H1 (cell line): ENCODE measurements around the gene DHH. TPM values are rescaled to one million over a fixed set of nuclear protein-coding genes. Genes with fewer than 3 reads are reported as not detected.

Experiments
- CTCF ChIA-PET: fragments of 300-600 bp; sonication (Branson Sonifier 250); formaldehyde crosslinking; loops from one replicate; lab custom pipeline; 2021; ENCODE audit not compliant: partially characterized antibody; lab: Charles Lee
- POLR2A ChIA-PET: fragments of 300-600 bp; sonication (Branson Sonifier 250); formaldehyde crosslinking; loops from one replicate; lab custom pipeline; 2021; ENCODE audit warnings: inconsistent platforms; ENCODE audit not compliant: partially characterized antibody; lab: Charles Lee
- DNase-seq, 2 experiments: peaks; one replicate each; pipeline versions ENCODE4 v3.0.0 to v3.0.0-alpha.2; 2010 to 2022; ENCODE audit warnings: low spot score in 2 of 2, low read depth in 1 of 2, mixed read lengths in 1 of 2
- FAIRE-seq: peaks from 2 replicates; lab custom pipeline; 2011; peaks lifted over from hg19 to GRCh38; lab: Jason Lieb, UNC
- H2AFZ ChIP-seq: 2 replicates; pipeline ENCODE4 v1.8.1; 2012; ENCODE audit warnings: low read length, inconsistent platforms
- H2AK5ac ChIP-seq: 2 replicates; pipeline ENCODE4 v1.6.1; 2013; ENCODE audit warnings: low read depth, low read length
- H2BK120ac ChIP-seq: replicated peaks from 2 replicates; pipeline ENCODE3; 2013; ENCODE audit warnings: low read depth, low read length, inconsistent platforms
- H2BK12ac ChIP-seq: 2 replicates; pipeline ENCODE4 v1.6.1; 2013; ENCODE audit warnings: low read depth, low read length
- H2BK15ac ChIP-seq: 2 replicates; pipeline ENCODE4 v1.6.1; 2013; ENCODE audit warnings: low read length
- H2BK20ac ChIP-seq: 2 replicates; pipeline ENCODE4 v1.6.1; 2013; ENCODE audit warnings: low read length
- H2BK5ac ChIP-seq: 2 replicates; pipeline ENCODE4 v1.6.1; 2013; ENCODE audit warnings: low read depth, low read length
- H3K14ac ChIP-seq: 2 replicates; pipeline ENCODE4 v1.6.1; 2013; ENCODE audit warnings: inconsistent platforms; ENCODE audit not compliant: insufficient read length
- H3K18ac ChIP-seq: 2 replicates; pipeline ENCODE4 v1.6.1; 2013; ENCODE audit warnings: low read length; ENCODE audit errors: extremely low read depth
- H3K23ac ChIP-seq: 2 replicates; pipeline ENCODE4 v1.6.1; 2013; ENCODE audit warnings: inconsistent platforms; ENCODE audit not compliant: insufficient read length
- H3K23me2 ChIP-seq: 2 replicates; pipeline ENCODE4 v1.6.1; 2013; ENCODE audit warnings: low read depth, low read length
- H3K27ac ChIP-seq: 2 replicates; pipeline ENCODE4 v1.6.1; 2011; ENCODE audit warnings: low read depth, low read length, inconsistent platforms
- H3K27me3 ChIP-seq, 4 experiments: replicated peaks in 1 of 4; 1 replicate in 1 of 4; 2 replicates in 3 of 4; pipeline versions ENCODE4 v1.6.1 to v1.8.1; 2011 to 2013; ENCODE audit warnings: low read length in 3 of 4, mild to moderate bottlenecking in 3 of 4, inconsistent platforms in 2 of 4, mixed read lengths in 2 of 4, moderate library complexity in 1 of 4; ENCODE audit not compliant: control insufficient read depth in 3 of 4, insufficient read depth in 3 of 4; ENCODE audit errors: extremely low read depth in 1 of 4
- H3K36me3 ChIP-seq, 4 experiments: 2 replicates each; pipeline versions ENCODE4 v1.6.1 to v1.8.1; 2011 to 2013; ENCODE audit warnings: mild to moderate bottlenecking in 4 of 4, low read length in 3 of 4, moderate library complexity in 2 of 4, control low read depth in 1 of 4, inconsistent platforms in 1 of 4; ENCODE audit not compliant: insufficient read depth in 4 of 4, control insufficient read depth in 2 of 4
- H3K4ac ChIP-seq: replicated peaks from 2 replicates; pipeline ENCODE3; 2013; ENCODE audit warnings: low read length, low read depth, mixed read lengths, inconsistent platforms; ENCODE audit not compliant: insufficient read length
- H3K4me1 ChIP-seq, 4 experiments: replicated peaks in 1 of 4; 1 replicate in 1 of 4; 2 replicates in 3 of 4; pipeline versions ENCODE4 v1.6.1 to v1.8.1; 2011 to 2013; ENCODE audit warnings: low read length in 3 of 4, inconsistent platforms in 2 of 4, mixed read lengths in 1 of 4; ENCODE audit not compliant: insufficient read depth in 4 of 4, control insufficient read depth in 3 of 4
- H3K4me2 ChIP-seq, 2 experiments: 2 replicates each; pipeline versions ENCODE4 v1.6.1 to v1.8.1; 2011 to 2013; ENCODE audit warnings: low read depth in 2 of 2, low read length in 2 of 2, control low read depth in 1 of 2, inconsistent platforms in 1 of 2, mild to moderate bottlenecking in 1 of 2; ENCODE audit not compliant: insufficient read depth in 1 of 2
- H3K4me3 ChIP-seq, 4 experiments: fragments of 200-600, 300-600 bp in 1 of 4; sonication (generic), shearing (Covaris generic), sonication (Bioruptor Twin) in 1 of 4; 2 replicates each; pipeline versions ENCODE4 v1.5.1 to v1.8.1; 2011 to 2016; ENCODE audit warnings: low read length in 4 of 4, low read depth in 3 of 4, control low read depth in 2 of 4, inconsistent platforms in 2 of 4, mild to moderate bottlenecking in 2 of 4, mixed read lengths in 1 of 4, moderate library complexity in 1 of 4; ENCODE audit not compliant: insufficient read depth in 2 of 4; ENCODE audit errors: extremely low read depth in 1 of 4
- H3K56ac ChIP-seq: replicated peaks from 2 replicates; pipeline ENCODE3; 2013; ENCODE audit warnings: low read depth, mild to moderate bottlenecking, mixed read lengths, low read length, inconsistent platforms; ENCODE audit not compliant: insufficient read length
- H3K79me1 ChIP-seq: 2 replicates; pipeline ENCODE4 v1.6.1; 2013; ENCODE audit warnings: low read depth, low read length, control low read depth
- H3K79me2 ChIP-seq, 2 experiments: 2 replicates each; pipeline versions ENCODE4 v1.6.1 to v1.8.1; 2012 to 2013; ENCODE audit warnings: low read length in 2 of 2, mild to moderate bottlenecking in 2 of 2, inconsistent platforms in 1 of 2; ENCODE audit not compliant: insufficient read depth in 2 of 2, control insufficient read depth in 1 of 2
- H3K9ac ChIP-seq, 4 experiments: replicated peaks in 1 of 4; 1 replicate in 1 of 4; 2 replicates in 3 of 4; pipeline versions ENCODE4 v1.6.1 to v1.8.1; 2011 to 2013; ENCODE audit warnings: low read depth in 3 of 4, low read length in 3 of 4, control low read depth in 2 of 4, mild to moderate bottlenecking in 2 of 4, moderate library complexity in 2 of 4, inconsistent platforms in 1 of 4; ENCODE audit errors: extremely low read depth in 1 of 4
- H3K9me3 ChIP-seq, 2 experiments: 2 replicates each; pipeline versions ENCODE4 v1.6.1 to v1.8.1; 2012 to 2013; ENCODE audit warnings: mild to moderate bottlenecking in 2 of 2, moderate library complexity in 2 of 2, control low read depth in 1 of 2, inconsistent platforms in 1 of 2, low read depth in 1 of 2, low read length in 1 of 2, mixed read lengths in 1 of 2; ENCODE audit not compliant: insufficient read depth in 2 of 2
- H4K20me1 ChIP-seq, 2 experiments: replicated peaks in 1 of 2; 2 replicates each; pipeline versions ENCODE3 to v1.8.1; 2011 to 2013; ENCODE audit warnings: inconsistent platforms in 2 of 2, low read length in 2 of 2, mild to moderate bottlenecking in 1 of 2; ENCODE audit not compliant: insufficient read depth in 2 of 2, control insufficient read depth in 1 of 2
- H4K5ac ChIP-seq: 2 replicates; pipeline ENCODE4 v1.6.1; 2013; ENCODE audit warnings: low read length, low read depth, mixed read lengths, inconsistent platforms; ENCODE audit not compliant: insufficient read length
- H4K8ac ChIP-seq: 2 replicates; pipeline ENCODE4 v1.8.0; 2013; ENCODE audit warnings: mild to moderate bottlenecking, moderate library complexity, low read length, inconsistent platforms; ENCODE audit not compliant: insufficient read depth; ENCODE audit errors: extremely low read depth
- H4K91ac ChIP-seq: replicated peaks from 2 replicates; pipeline ENCODE3; 2013; ENCODE audit warnings: low read length, mixed read lengths, inconsistent platforms; ENCODE audit not compliant: insufficient read length
- CBX5 ChIP-seq: fragments of 300-800, 300-1000 bp; sonication (generic); IDR thresholded peaks from 2 replicates; pipeline ENCODE4 v1.7.1; 2016; ENCODE audit warnings: antibody characterized with exemption, low read length, low read depth
- CBX8 ChIP-seq: fragments of 300-800, 300-1000 bp; sonication (generic); IDR thresholded peaks from 2 replicates; pipeline ENCODE4 v1.7.1; 2016; ENCODE audit warnings: low read depth, low read length, borderline replicate concordance
- CHD1 ChIP-seq: IDR thresholded peaks from 2 replicates; pipeline ENCODE4 v1.6.1; 2012; ENCODE audit warnings: low read depth, low read length, improper control_type of control experiment
- CREB1 ChIP-seq: IDR thresholded peaks from 2 replicates; pipeline ENCODE4 v1.6.1; 2012; ENCODE audit warnings: inconsistent platforms
- KDM4A ChIP-seq: IDR thresholded peaks from one replicate; pipeline ENCODE4 v1.7.1; 2012; ENCODE audit warnings: low read depth, mild to moderate bottlenecking, moderate library complexity, low read length, inconsistent platforms; ENCODE audit not compliant: severe bottlenecking
- MAX ChIP-seq: IDR thresholded peaks from 2 replicates; pipeline ENCODE4 v1.6.1; 2012; ENCODE audit warnings: inconsistent platforms
- POLR2AphosphoS5 ChIP-seq: IDR thresholded peaks from 2 replicates; pipeline ENCODE4 v1.6.1; 2011; ENCODE audit warnings: low read depth, low read length
- POU5F1 ChIP-seq: IDR thresholded peaks from 2 replicates; pipeline ENCODE4 v1.6.1; 2011; ENCODE audit warnings: low read depth, mild to moderate bottlenecking, low read length, moderate library complexity
- SAP30 ChIP-seq: fragments of 300-600 bp; sonication (generic); IDR thresholded peaks from 2 replicates; pipeline ENCODE4 v1.7.1; 2012; ENCODE audit warnings: low read length, moderate library complexity, mild to moderate bottlenecking, inconsistent platforms; ENCODE audit not compliant: insufficient read depth, insufficient replicate concordance
- SP1 ChIP-seq: IDR thresholded peaks from 2 replicates; pipeline ENCODE4 v1.6.1; 2011; ENCODE audit warnings: low read depth, low read length
- TCF12 ChIP-seq: IDR thresholded peaks from 2 replicates; pipeline ENCODE4 v1.6.1; 2011; ENCODE audit warnings: low read depth, mild to moderate bottlenecking, low read length
- TEAD4 ChIP-seq: IDR thresholded peaks from 2 replicates; pipeline ENCODE4 v1.6.1; 2012; ENCODE audit warnings: low read depth, low read length, inconsistent platforms, mixed read lengths
- ZNF274 ChIP-seq: IDR thresholded peaks from 2 replicates; pipeline ENCODE4 v1.7.0; 2012; ENCODE audit warnings: low read length, borderline replicate concordance; ENCODE audit errors: extremely low read depth
- WGBS, 2 experiments: shearing (Covaris generic) in 1 of 2; methylation state at CpG; one replicate each; pipeline versions ENCODE4 v1.1.6 to v1.1.7; 2013 to 2015; ENCODE audit warnings: low lambda C conversion rate in 2 of 2, mixed read lengths in 2 of 2, inconsistent platforms in 1 of 2, low coverage in 1 of 2, missing lambda C conversion rate in 1 of 2; ENCODE audit not compliant: insufficient replicate concordance in 2 of 2, insufficient coverage in 1 of 2, insufficient read length in 1 of 2; ENCODE audit errors: extremely low coverage in 1 of 2, missing lambda C conversion rate in 1 of 2; 5-methylcytosine and 5-hydroxymethylcytosine counted together
- polyA plus RNA-seq, 7 experiments: library from polyadenylated mRNA; depleted of rRNA in 3 of 7; stranded (reverse) in 5 of 7; unstranded in 2 of 7; fragments of >200 nt in 5 of 7; fragments of 200-250 nt in 2 of 7; gene quantifications; 1 replicate in 5 of 7; 2 replicates in 1 of 7; 4 replicates in 1 of 7; pipeline versions ENCODE4 v1.2.1 to v1.2.3, GENCODE V29; 2011 to 2013; ENCODE audit warnings: missing spikeins in 2 of 7, mixed read lengths in 2 of 7
- total RNA-seq: library from RNA; stranded (reverse); fragmentation: NEBNext Ultra II Directional; extraction: Animal tissue kit (Norgen Biotek cat#: 25700); gene quantifications from 2 replicates; pipeline ENCODE4 v1.2.1, GENCODE V29; 2021

DHH gene
- total and polyA plus RNA-seq, 2 of the 8 experiments (the other 6 are each of a cell fraction or from before 2014, with no cell fraction given): 0.03 to 0.11 TPM

GRCh38 chr12:49054096-49054495, 40.5 kb downstream of the DHH start:
- POLR2A ChIA-PET: interaction anchor here (1.1 to 2.4 kb wide), 3 partner anchors 9 to 21 kb away, joined by 3 to 13 read pairs (median 5); no protein-coding TSS in a partner anchor
- Histone ChIP-seq H4K5ac (no peak overlapping the region), H2AFZ (no peak overlapping the region), H3K9me3 (no peaks in the 10 kb centered on the region), H4K91ac (no peak overlapping the region), H3K36me3 (peaks cover 40 to 61% (median 55%) of the 10 kb centered on the region in 4 experiments), H4K8ac (no peak overlapping the region; the same call in 1 of the 2 replicates), H3K14ac (no peak overlapping the region), H3K23ac (no peak overlapping the region), H2BK12ac (no peak overlapping the region), H2BK15ac (no peak overlapping the region), H3K79me2 (peaks cover 44 to 57% of the 10 kb centered on the region in 2 experiments), H2BK120ac (no peak overlapping the region), H3K9ac (no peak overlapping the region), H3K27ac (no peak overlapping the region), H2AK5ac (no peak overlapping the region), H3K4me2 (no peak overlapping the region), H3K79me1 (peaks cover 32% of the 10 kb centered on the region), H3K27me3 (no peaks in the 10 kb centered on the region), H2BK5ac (no peak overlapping the region), H2BK20ac (no peak overlapping the region), H3K4ac (no peak overlapping the region), H3K4me1 (peaks cover 9 to 34% (median 12%) of the 10 kb centered on the region in 4 experiments), H3K56ac (no peak overlapping the region), H3K4me3 (no peak overlapping the region), H3K23me2 (peaks cover 10% of the 10 kb centered on the region; the same call in 1 of the 2 replicates), H3K18ac (no peak overlapping the region), H4K20me1 (peaks cover 43 to 71% of the 10 kb centered on the region in 2 experiments)
- CTCF ChIA-PET: interaction anchor here (0.6 to 3.2 kb wide), 5 partner anchors 9 to 87 kb away, joined by 3 to 35 read pairs (median 4); partner anchors contain the start of gene RHEBL1
- TF ChIP-seq CREB1 (no peak), CHD1 (no peak), SAP30 (no peak), SP1 (no peak), ZNF274 (no peak), CBX5 (no peak), TCF12 (no peak), POLR2AphosphoS5 (no peak), CBX8 (no peak), TEAD4 (no peak), MAX (no peak), POU5F1 (no peak), KDM4A (no peak)
- 93% methylated on average over 5 of the region's 5 CpGs; no CpG with 5 or more reads in 1 of the 2 experiments for WGBS, 2 experiments
- FAIRE-seq: no peak
- no peak for DNase-seq
